SW480 (cell line): ENCODE measurements around the gene LAMA4.
A peak's percentile ranks its signal among the peaks of the same experiment; 100 is the strongest.

Experiments used
- DNase-seq: peaks from one replicate; pipeline ENCODE4 v3.0.0-alpha.2; 2016; ENCODE audit warnings: low spot score

The LAMA4 gene

GRCh38 chr6:112193117-112193516, 61.2 kb downstream of the LAMA4 start:
- no peak for DNase-seq

- no peak for DNase-seq
These were observed 62.8 kb downstream of the LAMA4 start for GRCh38 chr6:112191509-112192020.

GRCh38 chr6:112190164-112190563, 64.2 kb downstream of the LAMA4 start:
- DNase-seq, result no peak

GRCh38 chr6:112189494-112189893, 64.9 kb downstream of the LAMA4 start:
- DNase-seq, result no peak

GRCh38 chr6:112188906-112189305, 65.5 kb downstream of the LAMA4 start:
- DNase-seq, result no peak

GRCh38 chr6:112187736-112188135, 66.6 kb downstream of the LAMA4 start:
- no peak for DNase-seq

- no peak for DNase-seq
These were observed 69.4 kb downstream of the LAMA4 start for GRCh38 chr6:112184951-112185350.

GRCh38 chr6:112183271-112183671, 71.1 kb downstream of the LAMA4 start:
- DNase-seq, result no peak

GRCh38 chr6:112181130-112181529, 73.2 kb downstream of the LAMA4 start:
- DNase-seq, result no peak

GRCh38 chr6:112180095-112180820, 74.1 kb downstream of the LAMA4 start:
- peak; percentile 82 for DNase-seq

GRCh38 chr6:112179631-112180030, 74.7 kb downstream of the LAMA4 start:
- no peak for DNase-seq

GRCh38 chr6:112178846-112179245, 75.5 kb downstream of the LAMA4 start:
- DNase-seq, result no peak

- DNase-seq, result peak; percentile 52
These were observed 77.3 kb downstream of the LAMA4 start for GRCh38 chr6:112177092-112177491.

GRCh38 chr6:112176175-112176574, 78.2 kb downstream of the LAMA4 start:
- DNase-seq, result peak; percentile 88

- no peak for DNase-seq
These were observed 81.1 kb downstream of the LAMA4 start for GRCh38 chr6:112173221-112173804.

GRCh38 chr6:112172540-112172939, 81.8 kb downstream of the LAMA4 start:
- no peak for DNase-seq

GRCh38 chr6:112169541-112169940, 84.8 kb downstream of the LAMA4 start:
- no peak for DNase-seq

- peak; percentile 43 for DNase-seq
These were observed 90.8 kb downstream of the LAMA4 start for GRCh38 chr6:112163295-112164257.

GRCh38 chr6:112160745-112161144, 93.6 kb downstream of the LAMA4 start:
- no peak for DNase-seq

- no peak for DNase-seq
These were observed 97.7 kb downstream of the LAMA4 start for GRCh38 chr6:112156668-112157067.

GRCh38 chr6:112155886-112156285, 98.5 kb downstream of the LAMA4 start:
- no peak for DNase-seq

GRCh38 chr6:112154711-112155110, 99.7 kb downstream of the LAMA4 start:
- DNase-seq, result no peak
